ENCODE data around the gene LRRC25. TPM values are rescaled to one million over a fixed set of nuclear protein-coding genes. Genes with fewer than 3 reads are reported as not detected.

The LRRC25 gene
- total RNA-seq, 1 experiment from 2014 or later: not detected

- H3K27ac ChIP-seq (ENCODE audit: insufficient read length, low read depth, low read length): no peak overlapping the region
- H3T11ph ChIP-seq (ENCODE audit: low read length): no peak overlapping the region
- H3K27me3 Mint-ChIP-seq (ENCODE audit: low read depth): peaks cover 15% of the 10 kb centered on the region
- no peaks in the 10 kb centered on the region for H3K27me3 ChIP-seq (ENCODE audit: insufficient read depth, low read length)
- peaks cover 4% of the 10 kb centered on the region; the same call in 1 of the 2 replicates for H3K4me1 ChIP-seq (ENCODE audit: insufficient read depth, low read length)
- H3K4ac ChIP-seq (ENCODE audit: low read depth, low read length): no peak overlapping the region
- no CpG with 5 or more reads among the region's 8 CpGs for whole genome bisulfite sequencing (ENCODE audit: extremely low coverage, insufficient read length, low lambda C conversion rate)
- H3K4me3 Mint-ChIP-seq: no peak overlapping the region
- H2AFZ ChIP-seq (ENCODE audit: low read length): no peak overlapping the region
- peaks cover 40 to 41% of the 10 kb centered on the region in 2 experiments for H3K4me1 Mint-ChIP-seq
- no peak overlapping the region for H3K9ac ChIP-seq (ENCODE audit: extremely low read depth, insufficient read length, low read length)
- H3K9me3 ChIP-seq (ENCODE audit: control insufficient read depth, low read depth, low read length): no peaks in the 10 kb centered on the region
- no peak overlapping the region for H3K18ac ChIP-seq (ENCODE audit: insufficient read length, low read depth, low read length)
- H3K23me2 ChIP-seq (ENCODE audit: insufficient read length, low read depth, low read length, poor library complexity, severe bottlenecking): no peaks in the 10 kb centered on the region
- H3K79me2 ChIP-seq (ENCODE audit: insufficient read depth, low read length): no peaks in the 10 kb centered on the region
- no peak overlapping the region for H4K8ac ChIP-seq (replicated peaks; ENCODE audit: insufficient read length, low read depth, low read length)
- no peak for DNase-seq
- H3K14ac ChIP-seq (ENCODE audit: insufficient read depth, low read length): no peak overlapping the region; the same call in 1 of the 2 replicates
- H3K4me2 ChIP-seq (ENCODE audit: insufficient read depth, insufficient read length, low read length): no peak overlapping the region
- no peak overlapping the region for H2BK15ac ChIP-seq (ENCODE audit: low read depth, low read length)
- no peak overlapping the region for H4K5ac ChIP-seq (ENCODE audit: insufficient read length, low read depth, low read length)
- no peak overlapping the region for H2AK5ac ChIP-seq (ENCODE audit: insufficient read length, low read length)
- no peaks in the 10 kb centered on the region for H4K20me1 ChIP-seq (ENCODE audit: control insufficient read depth, insufficient read depth, insufficient read length)
- H3K79me1 ChIP-seq (ENCODE audit: insufficient read depth, low read depth, low read length, poor library complexity, severe bottlenecking): no peaks in the 10 kb centered on the region
- no peak for TF ChIP-seq CTCF (conservative IDR thresholded peaks at IDR 0.05)
- no peaks in the 10 kb centered on the region for H3K9me3 Mint-ChIP-seq
- H4K91ac ChIP-seq (ENCODE audit: insufficient read length, low read depth, low read length): no peak overlapping the region
- H2BK5ac ChIP-seq (ENCODE audit: insufficient read length, low read length): no peak overlapping the region
- H3K23ac ChIP-seq (ENCODE audit: insufficient read length, low read depth, low read length): no peak overlapping the region
- H2BK20ac ChIP-seq (ENCODE audit: low read depth, low read length, poor library complexity, severe bottlenecking): no peak overlapping the region
- H3K27ac Mint-ChIP-seq: no peak overlapping the region; a peak in 1 of 7 replicates
- H2BK12ac ChIP-seq (ENCODE audit: insufficient read length, low read depth, low read length): no peak overlapping the region
- no peak overlapping the region for H3K56ac ChIP-seq (ENCODE audit: insufficient read length, low read depth, low read length)
- H2BK120ac ChIP-seq (ENCODE audit: low read depth, low read length, poor library complexity, severe bottlenecking): no peak overlapping the region
- 0 out of 7 replicates have a peak, but pooled peaks cover 0 to 5% (median 0%) of the 10 kb centered on the region in 3 experiments for H3K36me3 Mint-ChIP-seq (ENCODE audit: insufficient read depth in 1 of 3, low read depth in 3 of 3)
Measured at GRCh38 chr19:18426416-18426767, 29.0 kb upstream of the LRRC25 start.
